ENCODE data around the gene AVEN.

GRCh38 chr15:33834892-33835743 lies 203.9 kb downstream of the AVEN start:
- TF ChIP-seq, protein P1, sequence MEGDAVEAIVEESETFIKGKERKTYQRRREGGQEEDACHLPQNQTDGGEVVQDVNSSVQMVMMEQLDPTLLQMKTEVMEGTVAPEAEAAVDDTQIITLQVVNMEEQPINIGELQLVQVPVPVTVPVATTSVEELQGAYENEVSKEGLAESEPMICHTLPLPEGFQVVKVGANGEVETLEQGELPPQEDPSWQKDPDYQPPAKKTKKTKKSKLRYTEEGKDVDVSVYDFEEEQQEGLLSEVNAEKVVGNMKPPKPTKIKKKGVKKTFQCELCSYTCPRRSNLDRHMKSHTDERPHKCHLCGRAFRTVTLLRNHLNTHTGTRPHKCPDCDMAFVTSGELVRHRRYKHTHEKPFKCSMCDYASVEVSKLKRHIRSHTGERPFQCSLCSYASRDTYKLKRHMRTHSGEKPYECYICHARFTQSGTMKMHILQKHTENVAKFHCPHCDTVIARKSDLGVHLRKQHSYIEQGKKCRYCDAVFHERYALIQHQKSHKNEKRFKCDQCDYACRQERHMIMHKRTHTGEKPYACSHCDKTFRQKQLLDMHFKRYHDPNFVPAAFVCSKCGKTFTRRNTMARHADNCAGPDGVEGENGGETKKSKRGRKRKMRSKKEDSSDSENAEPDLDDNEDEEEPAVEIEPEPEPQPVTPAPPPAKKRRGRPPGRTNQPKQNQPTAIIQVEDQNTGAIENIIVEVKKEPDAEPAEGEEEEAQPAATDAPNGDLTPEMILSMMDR (IDR thresholded peaks at IDR 0.05 in 8 of 11, conservative IDR thresholded peaks at IDR 0.05 in 3 of 11) = no peak
- TF ChIP-seq POLR2A (IDR thresholded peaks at IDR 0.05) = no peak

Measured in spleen (tissue), 7 donors.